HepG2 (cell line): ENCODE results near the gene ABCB10. TPM values are rescaled to one million over a fixed set of nuclear protein-coding genes. Genes with fewer than 3 reads are reported as not detected.

Experiments
- ATAC-seq: fragments of 200-7000 bp; cut with Tn5 transposase; 3 replicates; pipeline ENCODE4 v1.9.1; 2020; ENCODE audit warnings: mild to moderate bottlenecking, moderate library complexity
- BruUV-seq: library from RNA; stranded (reverse); fragments of 400-500 nt; replicated peaks from 2 replicates; lab custom pipeline; 2021; lab: Mats Ljungman, UMichigan
- CTCF ChIA-PET: fragments of 300-600 bp; formaldehyde crosslinking; extraction: SDS; loops from one replicate; lab custom pipeline; 2021; ENCODE audit warnings: low total read pairs, inconsistent platforms, low intra/inter-chr PET ratio; lab: Yijun Ruan, JAX
- POLR2A ChIA-PET: fragments of 350-600 bp; sonication (Branson Sonifier 250); formaldehyde crosslinking; loops from one replicate; lab custom pipeline; 2020; ENCODE audit warnings: antibody characterized with exemption, inconsistent platforms; lab: Yijun Ruan, JAX
- DNase-seq: peaks from one replicate; pipeline ENCODE4 v3.0.0-alpha.2; 2015; ENCODE audit warnings: low spot score
- FAIRE-seq: peaks from 3 replicates; lab custom pipeline; 2011; peaks lifted over from hg19 to GRCh38; lab: Jason Lieb, UNC
- H2AFZ ChIP-seq: one replicate; pipeline ENCODE4 v1.6.1; 2011; ENCODE audit warnings: low read length, inconsistent platforms
- H3K27ac ChIP-seq: fragments of 300-600 bp; 3 replicates; pipeline ENCODE4 v1.8.0; 2011; ENCODE audit warnings: mixed run types, mild to moderate bottlenecking, mixed read lengths, low read length, inconsistent platforms; ENCODE audit not compliant: insufficient read depth; ENCODE audit errors: extremely low read length
- H3K27me3 ChIP-seq, 2 experiments: fragments of 200-600 bp in 1 of 2; 2 replicates in 1 of 2; 3 replicates in 1 of 2; pipeline versions ENCODE4 v1.6.0 to v1.8.0; 2011; ENCODE audit warnings: low read length in 2 of 2, mild to moderate bottlenecking in 2 of 2, moderate library complexity in 2 of 2, inconsistent platforms in 1 of 2; ENCODE audit not compliant: insufficient read depth in 2 of 2, control insufficient read depth in 1 of 2
- H3K36me3 ChIP-seq, 2 experiments: fragments of 200-600 bp in 1 of 2; replicated peaks in 1 of 2; 2 replicates in 1 of 2; 3 replicates in 1 of 2; pipeline versions ENCODE4 v1.5.1 to v1.8.0; 2011; ENCODE audit warnings: low read length in 2 of 2, inconsistent platforms in 1 of 2; ENCODE audit not compliant: insufficient read depth in 2 of 2, control insufficient read depth in 1 of 2
- H3K4me1 ChIP-seq: 2 replicates; pipeline ENCODE4 v1.5.1; 2012; ENCODE audit warnings: low read length, inconsistent platforms; ENCODE audit not compliant: insufficient read depth
- H3K4me2 ChIP-seq: 2 replicates; pipeline ENCODE4 v1.6.0; 2011; ENCODE audit warnings: low read depth, low read length, inconsistent platforms
- H3K4me3 ChIP-seq, 3 experiments: fragments of 200-600 bp in 1 of 3; sonication (generic), shearing (Covaris generic) in 1 of 3; replicated peaks in 1 of 3; 2 replicates each; pipeline ENCODE4 v1.5.1; 2011 to 2016; ENCODE audit warnings: low read length in 3 of 3, inconsistent platforms in 2 of 3, low read depth in 2 of 3, mild to moderate bottlenecking in 2 of 3, control low read depth in 1 of 3, mixed read lengths in 1 of 3; ENCODE audit not compliant: insufficient read depth in 1 of 3
- H3K79me2 ChIP-seq: one replicate; pipeline ENCODE4 v1.6.1; 2011; ENCODE audit warnings: low read length, inconsistent platforms; ENCODE audit not compliant: insufficient read depth
- H3K9ac ChIP-seq: 2 replicates; pipeline ENCODE4 v1.6.0; 2011; ENCODE audit warnings: mild to moderate bottlenecking, low read depth, low read length, inconsistent platforms; ENCODE audit not compliant: insufficient read depth
- H3K9me3 ChIP-seq: 2 replicates; pipeline ENCODE4 v1.5.1; 2012; ENCODE audit warnings: mild to moderate bottlenecking, low read length
- H4K20me1 ChIP-seq: 2 replicates; pipeline ENCODE4 v1.6.0; 2011; ENCODE audit warnings: inconsistent platforms, mild to moderate bottlenecking, low read length, moderate library complexity; ENCODE audit not compliant: insufficient read depth
- JUN ChIP-seq: sonication (generic); formaldehyde crosslinking; IDR thresholded peaks from 2 replicates; pipeline ENCODE4 v1.4.0; 2020; ENCODE audit warnings: mild to moderate bottlenecking, missing genetic modification reagents
- RBM39 ChIP-seq: fragments of 200-400 bp; formaldehyde crosslinking; IDR thresholded peaks from one replicate; pipeline ENCODE4 v1.6.1; 2018; ENCODE audit warnings: antibody characterized with exemption, mild to moderate bottlenecking, low read depth, low read length; ENCODE audit not compliant: poor library complexity, severe bottlenecking
- SAP130 ChIP-seq: IDR thresholded peaks from 2 replicates; pipeline ENCODE4 v1.6.1; 2016; ENCODE audit warnings: low read depth
- SRSF4 ChIP-seq: fragments of 200-400 bp; formaldehyde crosslinking; IDR thresholded peaks from one replicate; pipeline ENCODE4 v1.6.1; 2018; ENCODE audit warnings: mild to moderate bottlenecking, low read depth, low read length, moderate library complexity; ENCODE audit not compliant: poor library complexity, severe bottlenecking
- ZNF263 ChIP-seq: sonication (generic); formaldehyde crosslinking; IDR thresholded peaks from 2 replicates; pipeline ENCODE4 v1.4.0; 2020; ENCODE audit warnings: missing genetic modification reagents
- ZNF670 ChIP-seq: sonication (generic); formaldehyde crosslinking; IDR thresholded peaks from 2 replicates; pipeline ENCODE4 v1.8.0; 2022; ENCODE audit warnings: mild to moderate bottlenecking, missing genetic modification reagents, borderline replicate concordance
- WGBS: methylation state at CpG from one replicate; pipeline ENCODE4 v1.1.6; 2017; ENCODE audit warnings: low lambda C conversion rate; 5-methylcytosine and 5-hydroxymethylcytosine counted together
- in situ Hi-C: cut with HindIII; loops from 2 replicates; pipeline ENCODE4 v1.10.0; 2017; ENCODE audit warnings: low pct_unique_long_range_greater_than_20kb; ENCODE audit not compliant: extremely low pct_ligation_motif_present
- intact Hi-C: fragments of 100-400 bp; cut with micrococcal nuclease; formaldehyde crosslinking; loops from one replicate; pipeline ENCODE4 v1.10.0; 2022; ENCODE audit not compliant: unreplicated experiment
- polyA plus RNA-seq, 8 experiments: library from polyadenylated mRNA; depleted of rRNA in 3 of 8; stranded (reverse) in 7 of 8; unstranded in 1 of 8; fragments of >200 nt; fragmentation: Illumina TruSeq in 4 of 8; extraction: Trizol in 4 of 8; gene quantifications; 2 replicates each; pipeline versions ENCODE4 v1.2.1 to v1.2.3, GENCODE V29; 2011 to 2016; ENCODE audit warnings: low read depth in 4 of 8, missing spikeins in 1 of 8, mixed read lengths in 1 of 8; ENCODE audit not compliant: insufficient read depth in 1 of 8
- total RNA-seq, 5 experiments: library from RNA; depleted of rRNA; stranded (reverse); fragments of >200 nt; fragmentation: Illumina TruSeq; extraction: Trizol; gene quantifications; 2 replicates each; pipeline ENCODE4 v1.2.3, GENCODE V29; 2016; ENCODE audit warnings: low read depth in 1 of 5
- TF ChIP-seq, protein P1 (sequence below): sonication (generic); formaldehyde crosslinking; conservative IDR thresholded peaks from 2 replicates; pipeline ENCODE4 v1.4.0; 2020; ENCODE audit warnings: missing genetic modification reagents

Gene ABCB10
- total and polyA plus RNA-seq, 2 of the 13 experiments (the other 11 are each of a cell fraction or from before 2014, with no cell fraction given), result 11.2 to 28.9 TPM

DNA sequence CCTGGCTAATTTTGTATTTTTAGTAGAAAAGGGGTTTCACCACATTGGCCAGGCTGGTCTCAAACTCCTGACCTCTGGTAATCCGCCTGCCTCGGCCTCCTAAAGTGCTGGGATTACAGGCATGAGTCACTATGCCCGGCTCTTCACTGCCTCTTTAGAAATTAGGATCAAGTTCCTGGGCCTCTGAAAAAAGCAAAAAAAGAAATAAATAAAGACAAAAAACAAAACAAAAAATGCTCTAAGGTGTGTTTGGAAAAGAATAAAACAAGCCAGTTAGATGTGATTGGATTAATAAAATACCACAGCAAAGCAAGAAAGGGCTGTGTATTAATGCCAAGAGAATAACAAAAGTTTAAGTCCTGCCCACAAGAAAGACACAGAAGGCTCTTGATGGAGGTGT lies 4.2 kb upstream of the ABCB10 start:
- Histone ChIP-seq H3K27ac (no peak overlapping the region), H3K9me3 (no peaks in the 10 kb centered on the region), H3K4me2 (peak overlapping the region; percentile 48; the same call in 1 of the 2 replicates), H4K20me1 (no peaks in the 10 kb centered on the region), H3K4me1 (peaks cover 22% of the 10 kb centered on the region), H3K9ac (no peak overlapping the region), H3K79me2 (peaks cover 3% of the 10 kb centered on the region), H2AFZ (no peak overlapping the region), H3K36me3 (no peaks in the 10 kb centered on the region), H3K4me3 (no peak overlapping the region; a peak in 1 of 6 replicates), H3K27me3 (no peaks in the 10 kb centered on the region; a peak in 1 of 5 replicates)
- 12% methylated on average over 3 of the region's 3 CpGs for whole genome bisulfite sequencing
- POLR2A ChIA-PET, result no interaction called here
- TF ChIP-seq, protein P1, sequence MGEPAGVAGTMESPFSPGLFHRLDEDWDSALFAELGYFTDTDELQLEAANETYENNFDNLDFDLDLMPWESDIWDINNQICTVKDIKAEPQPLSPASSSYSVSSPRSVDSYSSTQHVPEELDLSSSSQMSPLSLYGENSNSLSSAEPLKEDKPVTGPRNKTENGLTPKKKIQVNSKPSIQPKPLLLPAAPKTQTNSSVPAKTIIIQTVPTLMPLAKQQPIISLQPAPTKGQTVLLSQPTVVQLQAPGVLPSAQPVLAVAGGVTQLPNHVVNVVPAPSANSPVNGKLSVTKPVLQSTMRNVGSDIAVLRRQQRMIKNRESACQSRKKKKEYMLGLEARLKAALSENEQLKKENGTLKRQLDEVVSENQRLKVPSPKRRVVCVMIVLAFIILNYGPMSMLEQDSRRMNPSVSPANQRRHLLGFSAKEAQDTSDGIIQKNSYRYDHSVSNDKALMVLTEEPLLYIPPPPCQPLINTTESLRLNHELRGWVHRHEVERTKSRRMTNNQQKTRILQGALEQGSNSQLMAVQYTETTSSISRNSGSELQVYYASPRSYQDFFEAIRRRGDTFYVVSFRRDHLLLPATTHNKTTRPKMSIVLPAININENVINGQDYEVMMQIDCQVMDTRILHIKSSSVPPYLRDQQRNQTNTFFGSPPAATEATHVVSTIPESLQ (CRISPR knock-in tag), result no peak
- TF ChIP-seq ZNF263, result no peak
- no peak for TF ChIP-seq JUN (CRISPR knock-in tag)
- no peak for TF ChIP-seq SAP130 (CRISPR knock-in tag)
- TF ChIP-seq RBM39, result no peak
- TF ChIP-seq ZNF670 (CRISPR knock-in tag), result no peak
- no peak for TF ChIP-seq SRSF4
- intact Hi-C loops (no loop called here), in situ Hi-C loops (loop anchor here (5.0 kb wide), 1 partner anchor 65 kb away; the partner anchor contains the start of genes TAF5L and URB2)
- no peak for FAIRE-seq
- no TSS peak for BruUV-seq
- CTCF ChIA-PET, result no interaction called here
- no peak for ATAC-seq
- no peak for DNase-seq
